Measurements from ENCODE around the gene PAX2.

GRCh38 chr10:100742936-100743335 is 2.4 kb upstream of the PAX2 start:
- TF ChIP-seq POLR2AphosphoS5 (IDR thresholded peaks at IDR 0.05) (no peak), EP300 (IDR thresholded peaks at IDR 0.05; ENCODE audit: low read depth) (no peak), POLR2A (IDR thresholded peaks at IDR 0.05) (no peak)
- TF ChIP-seq, protein P1, sequence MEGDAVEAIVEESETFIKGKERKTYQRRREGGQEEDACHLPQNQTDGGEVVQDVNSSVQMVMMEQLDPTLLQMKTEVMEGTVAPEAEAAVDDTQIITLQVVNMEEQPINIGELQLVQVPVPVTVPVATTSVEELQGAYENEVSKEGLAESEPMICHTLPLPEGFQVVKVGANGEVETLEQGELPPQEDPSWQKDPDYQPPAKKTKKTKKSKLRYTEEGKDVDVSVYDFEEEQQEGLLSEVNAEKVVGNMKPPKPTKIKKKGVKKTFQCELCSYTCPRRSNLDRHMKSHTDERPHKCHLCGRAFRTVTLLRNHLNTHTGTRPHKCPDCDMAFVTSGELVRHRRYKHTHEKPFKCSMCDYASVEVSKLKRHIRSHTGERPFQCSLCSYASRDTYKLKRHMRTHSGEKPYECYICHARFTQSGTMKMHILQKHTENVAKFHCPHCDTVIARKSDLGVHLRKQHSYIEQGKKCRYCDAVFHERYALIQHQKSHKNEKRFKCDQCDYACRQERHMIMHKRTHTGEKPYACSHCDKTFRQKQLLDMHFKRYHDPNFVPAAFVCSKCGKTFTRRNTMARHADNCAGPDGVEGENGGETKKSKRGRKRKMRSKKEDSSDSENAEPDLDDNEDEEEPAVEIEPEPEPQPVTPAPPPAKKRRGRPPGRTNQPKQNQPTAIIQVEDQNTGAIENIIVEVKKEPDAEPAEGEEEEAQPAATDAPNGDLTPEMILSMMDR (IDR thresholded peaks at IDR 0.05), result no peak
